ENCODE measurements around the gene VPS26A. TPM values are rescaled to one million over a fixed set of nuclear protein-coding genes. Genes with fewer than 3 reads are reported as not detected.

Gene VPS26A
- total RNA-seq, 1 donor from 2014 or later, result 51.5 TPM

DNA sequence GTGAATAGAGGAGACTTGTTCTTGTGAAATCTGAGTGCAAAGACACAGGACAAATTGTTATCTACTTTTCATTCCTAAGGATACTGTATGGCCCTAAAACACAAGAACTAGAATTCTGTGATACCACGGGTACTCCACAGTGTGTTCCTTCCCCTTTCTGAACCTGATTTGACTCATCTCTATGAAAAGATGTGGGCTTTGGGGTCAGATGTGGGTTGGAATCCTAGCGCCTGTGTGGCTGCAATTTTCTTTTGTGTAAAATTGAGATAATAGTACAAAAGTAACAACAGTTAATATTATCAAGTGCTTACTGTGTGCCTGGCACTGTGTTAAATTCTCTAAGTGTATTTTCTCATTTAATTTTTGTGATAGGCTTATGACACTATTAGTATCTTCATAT lies 27.9 kb upstream of the VPS26A start:
- Histone ChIP-seq H3K27ac (no peak overlapping the region), H3K4me3 (no peak overlapping the region), H3K36me3 (peaks cover 17% of the 10 kb centered on the region), H3K9me3 (no peaks in the 10 kb centered on the region), H3K27me3 (no peaks in the 10 kb centered on the region), H3K4me1 (peaks cover 18% of the 10 kb centered on the region)
- ATAC-seq, result no peak
- no peak for DNase-seq
- TF ChIP-seq, protein P1, sequence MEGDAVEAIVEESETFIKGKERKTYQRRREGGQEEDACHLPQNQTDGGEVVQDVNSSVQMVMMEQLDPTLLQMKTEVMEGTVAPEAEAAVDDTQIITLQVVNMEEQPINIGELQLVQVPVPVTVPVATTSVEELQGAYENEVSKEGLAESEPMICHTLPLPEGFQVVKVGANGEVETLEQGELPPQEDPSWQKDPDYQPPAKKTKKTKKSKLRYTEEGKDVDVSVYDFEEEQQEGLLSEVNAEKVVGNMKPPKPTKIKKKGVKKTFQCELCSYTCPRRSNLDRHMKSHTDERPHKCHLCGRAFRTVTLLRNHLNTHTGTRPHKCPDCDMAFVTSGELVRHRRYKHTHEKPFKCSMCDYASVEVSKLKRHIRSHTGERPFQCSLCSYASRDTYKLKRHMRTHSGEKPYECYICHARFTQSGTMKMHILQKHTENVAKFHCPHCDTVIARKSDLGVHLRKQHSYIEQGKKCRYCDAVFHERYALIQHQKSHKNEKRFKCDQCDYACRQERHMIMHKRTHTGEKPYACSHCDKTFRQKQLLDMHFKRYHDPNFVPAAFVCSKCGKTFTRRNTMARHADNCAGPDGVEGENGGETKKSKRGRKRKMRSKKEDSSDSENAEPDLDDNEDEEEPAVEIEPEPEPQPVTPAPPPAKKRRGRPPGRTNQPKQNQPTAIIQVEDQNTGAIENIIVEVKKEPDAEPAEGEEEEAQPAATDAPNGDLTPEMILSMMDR (IDR thresholded peaks at IDR 0.05), result no peak
- intact Hi-C loops (cut with DNase I), result no loop called here

DNA sequence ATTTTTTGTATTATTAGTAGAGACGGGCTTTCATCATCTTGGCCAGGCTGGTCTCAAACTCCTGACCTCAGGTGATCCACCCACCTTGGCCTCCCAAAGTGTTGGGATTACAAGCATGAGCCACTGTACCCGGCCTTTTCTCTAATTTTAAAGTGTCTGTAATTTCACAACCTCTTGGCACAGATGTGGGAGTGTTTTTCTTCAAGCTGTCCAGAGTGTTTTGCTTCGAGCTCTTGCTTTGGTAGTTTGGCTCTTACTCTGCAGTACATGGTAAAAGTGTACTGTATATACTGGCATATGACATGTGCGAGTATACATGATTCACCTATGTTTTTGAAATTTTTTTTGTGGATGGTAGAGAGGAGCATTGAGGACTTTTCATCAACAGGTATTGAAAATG lies 26.2 kb upstream of the VPS26A start:
- TF ChIP-seq, protein P1 (IDR thresholded peaks at IDR 0.05), result no peak
- no peaks in the 10 kb centered on the region for H3K27me3 ChIP-seq
- H3K9me3 ChIP-seq, result no peaks in the 10 kb centered on the region
- DNase-seq (no peak), ATAC-seq (no peak)
- no peak overlapping the region for H3K4me3 ChIP-seq
- intact Hi-C loops (cut with DNase I), result no loop called here
- H3K4me1 ChIP-seq, result peaks cover 20% of the 10 kb centered on the region
- H3K36me3 ChIP-seq, result peaks cover 17% of the 10 kb centered on the region
- H3K27ac ChIP-seq, result no peak overlapping the region

GRCh38 chr10:69100136-69100872 lies 23.7 kb upstream of the VPS26A start:
- peak; percentile 6 for ATAC-seq

DNA sequence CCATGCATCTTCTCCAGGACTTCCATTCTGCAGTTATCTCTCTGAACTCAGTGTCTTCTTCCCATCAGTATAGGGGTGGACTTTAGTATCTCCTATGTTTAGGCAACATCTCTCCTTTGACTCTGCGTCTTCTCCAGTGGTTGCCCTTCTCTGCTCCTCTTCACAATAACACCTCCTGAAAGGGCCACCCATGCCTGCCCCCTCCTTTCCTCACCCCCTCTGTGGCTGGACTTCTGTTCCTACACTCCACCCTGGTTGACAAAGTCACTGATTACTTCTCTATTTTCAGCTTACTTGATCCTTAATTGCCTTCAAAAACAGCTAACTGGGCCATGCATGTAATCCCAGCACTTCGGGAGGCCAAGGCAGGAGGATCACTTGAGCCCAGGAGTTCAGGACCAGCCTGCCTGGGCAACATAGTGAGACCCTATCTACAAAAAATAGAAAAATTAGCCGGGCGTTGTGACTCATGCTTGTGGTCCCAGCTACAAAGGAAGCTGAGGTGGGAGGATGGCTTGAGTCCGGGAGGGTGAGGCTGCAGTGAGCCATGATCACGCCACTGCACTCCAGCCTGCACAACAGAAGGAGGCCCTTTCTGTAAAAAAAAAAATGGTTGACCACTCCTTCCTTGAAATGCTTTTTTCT lies 22.4 kb upstream of the VPS26A start:
- intact Hi-C loops (cut with DNase I), result no loop called here
- peak; percentile 80 for ATAC-seq

More at GRCh38 chr10:69100136-69100872, 23.7 kb upstream of the VPS26A start:
- peaks cover 16% of the 10 kb centered on the region for H3K4me1 ChIP-seq
- no peaks in the 10 kb centered on the region for H3K27me3 ChIP-seq
- TF ChIP-seq, protein P1 (IDR thresholded peaks at IDR 0.05), result no peak
- no peak overlapping the region for H3K27ac ChIP-seq
- H3K36me3 ChIP-seq, result peaks cover 31% of the 10 kb centered on the region
- no peak overlapping the region for H3K4me3 ChIP-seq
- intact Hi-C loops (cut with DNase I), result no loop called here
- no peaks in the 10 kb centered on the region for H3K9me3 ChIP-seq
- no peak for DNase-seq

DNA sequence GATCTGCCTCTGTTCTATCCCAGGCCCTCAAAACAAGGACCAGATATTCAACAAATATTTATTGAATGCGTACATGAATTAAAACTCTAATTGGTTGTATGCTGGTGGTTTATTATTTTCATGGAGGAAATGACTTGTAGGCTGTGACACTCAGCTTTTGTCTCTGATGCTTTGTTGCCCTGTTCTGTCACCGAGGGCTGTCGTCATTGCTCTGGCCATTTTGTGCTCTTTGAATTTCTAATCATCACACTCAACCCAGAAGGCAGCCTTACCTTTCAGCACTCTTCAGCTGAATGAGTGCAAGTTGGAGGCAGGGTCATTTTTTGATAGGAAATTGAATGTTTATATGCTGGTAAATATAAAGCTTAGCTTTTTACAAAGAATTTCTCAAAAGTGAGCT lies 21.5 kb upstream of the VPS26A start:
- H3K36me3 ChIP-seq, result peaks cover 35% of the 10 kb centered on the region
- H3K27ac ChIP-seq, result no peak overlapping the region

More for the DNA sequence above, 22.4 kb upstream of the VPS26A start:
- H3K9me3 ChIP-seq, result no peaks in the 10 kb centered on the region
- TF ChIP-seq, protein P1 (IDR thresholded peaks at IDR 0.05), result no peak
- H3K4me1 ChIP-seq, result peaks cover 9% of the 10 kb centered on the region
- no peak overlapping the region for H3K4me3 ChIP-seq
- peaks cover 35% of the 10 kb centered on the region for H3K36me3 ChIP-seq
- H3K27me3 ChIP-seq, result no peaks in the 10 kb centered on the region
- DNase-seq, result peak; percentile 64
- H3K27ac ChIP-seq, result no peak overlapping the region

More for the DNA sequence above, 21.5 kb upstream of the VPS26A start:
- ATAC-seq (no peak), DNase-seq (no peak)
- Histone ChIP-seq H3K27me3 (no peaks in the 10 kb centered on the region), H3K4me1 (peaks cover 9% of the 10 kb centered on the region), H3K9me3 (no peaks in the 10 kb centered on the region), H3K4me3 (no peak overlapping the region)
- intact Hi-C loops (cut with DNase I), result no loop called here
- TF ChIP-seq, protein P1 (IDR thresholded peaks at IDR 0.05), result no peak
